Fibroblast of skin of left biceps (primary cell): Measurements from ENCODE around the gene SPARC.

ENCODE experiments used
- DNase-seq, 2 experiments: peaks; one replicate each; pipeline ENCODE4 v3.0.0-alpha.2; 2013; ENCODE audit warnings: low read depth in 2 of 2

The SPARC gene

GRCh38 chr5:151624476-151624875 lies 62.2 kb downstream of the SPARC start:
- DNase-seq = no peak

- no peak for DNase-seq
Measured at GRCh38 chr5:151622367-151623088, 64.2 kb downstream of the SPARC start.

- DNase-seq = no peak
Measured at GRCh38 chr5:151620461-151620840, 66.3 kb downstream of the SPARC start.

GRCh38 chr5:151619812-151620460 lies 66.8 kb downstream of the SPARC start:
- no peak for DNase-seq

- no peak for DNase-seq
Measured at GRCh38 chr5:151618907-151619306, 67.8 kb downstream of the SPARC start.

GRCh38 chr5:151617841-151618710 lies 68.6 kb downstream of the SPARC start:
- DNase-seq = no peak

GRCh38 chr5:151617383-151617840 lies 69.3 kb downstream of the SPARC start:
- no peak for DNase-seq

- DNase-seq = no peak
Measured at GRCh38 chr5:151615431-151615830, 71.3 kb downstream of the SPARC start.

- no peak for DNase-seq
Measured at GRCh38 chr5:151614565-151614964, 72.2 kb downstream of the SPARC start.

GRCh38 chr5:151612689-151613427 lies 73.9 kb downstream of the SPARC start:
- DNase-seq = no peak

GRCh38 chr5:151611127-151611775 lies 75.5 kb downstream of the SPARC start:
- no peak for DNase-seq
